ENCODE data around the gene SLC6A11. TPM values are rescaled to one million over a fixed set of nuclear protein-coding genes. Genes with fewer than 3 reads are reported as not detected.

The SLC6A11 gene
- total RNA-seq, 1 experiment from 2014 or later, result not detected

GRCh38 chr3:10980312-10980711 is 164.3 kb downstream of the SLC6A11 start:
- CTCF ChIA-PET, result no interaction called here
- Mint-ChIP-seq H3K4me1 (ENCODE audit: low read depth, unreplicated experiment) (no peaks in the 10 kb centered on the region), H3K4me3 (ENCODE audit: low read depth, unreplicated experiment) (no peak overlapping the region), H3K36me3 (ENCODE audit: insufficient read depth, unreplicated experiment) (no peaks in the 10 kb centered on the region), H3K9me3 (ENCODE audit: low read depth, unreplicated experiment) (no peaks in the 10 kb centered on the region), H3K27me3 (ENCODE audit: unreplicated experiment) (peaks cover 79% of the 10 kb centered on the region), H3K27ac (ENCODE audit: unreplicated experiment) (no peak overlapping the region)
- no TSS peak for BruUV-seq (replicated peaks)
- intact Hi-C loops (cut with micrococcal nuclease; ENCODE audit: unreplicated experiment), result no loop called here
- DNase-seq, result no peak
- no peak for TF ChIP-seq CTCF (IDR thresholded peaks at IDR 0.05; ENCODE audit: unreplicated experiment)

- Mint-ChIP-seq H3K4me1 (ENCODE audit: low read depth, unreplicated experiment) (no peaks in the 10 kb centered on the region), H3K36me3 (ENCODE audit: insufficient read depth, unreplicated experiment) (no peaks in the 10 kb centered on the region), H3K4me3 (ENCODE audit: low read depth, unreplicated experiment) (no peak overlapping the region), H3K27ac (ENCODE audit: unreplicated experiment) (no peak overlapping the region), H3K9me3 (ENCODE audit: low read depth, unreplicated experiment) (no peaks in the 10 kb centered on the region), H3K27me3 (ENCODE audit: unreplicated experiment) (peaks cover 79% of the 10 kb centered on the region)
- no peak for DNase-seq
- no peak for TF ChIP-seq CTCF (IDR thresholded peaks at IDR 0.05; ENCODE audit: unreplicated experiment)
- CTCF ChIA-PET, result interaction anchor here (0.7 kb wide), 1 partner anchor 189 kb away, joined by 4 read pairs; no protein-coding TSS in a partner anchor
- BruUV-seq (replicated peaks), result no TSS peak
- intact Hi-C loops (cut with micrococcal nuclease; ENCODE audit: unreplicated experiment), result no loop called here
Observed at GRCh38 chr3:10981031-10981430, 165.0 kb downstream of the SLC6A11 start.

GRCh38 chr3:10981961-10982360 is 165.9 kb downstream of the SLC6A11 start:
- BruUV-seq (replicated peaks), result no TSS peak
- CTCF ChIA-PET, result interaction anchor here (0.6 to 1.6 kb wide), 2 partner anchors 37 to 449 kb away, joined by 3 read pairs; no protein-coding TSS in a partner anchor

GRCh38 chr3:10982782-10983181 is 166.8 kb downstream of the SLC6A11 start:
- CTCF ChIA-PET, result interaction anchor here (1.0 to 1.6 kb wide), 2 partner anchors 37 to 224 kb away, joined by 3 to 4 read pairs; no protein-coding TSS in a partner anchor
- no TSS peak for BruUV-seq (replicated peaks)
- DNase-seq, result peak; percentile 23
- Mint-ChIP-seq H3K36me3 (ENCODE audit: insufficient read depth, unreplicated experiment) (no peaks in the 10 kb centered on the region), H3K27ac (ENCODE audit: unreplicated experiment) (no peak overlapping the region), H3K4me1 (ENCODE audit: low read depth, unreplicated experiment) (no peaks in the 10 kb centered on the region), H3K9me3 (ENCODE audit: low read depth, unreplicated experiment) (no peaks in the 10 kb centered on the region), H3K27me3 (ENCODE audit: unreplicated experiment) (peaks cover 79% of the 10 kb centered on the region), H3K4me3 (ENCODE audit: low read depth, unreplicated experiment) (no peak overlapping the region)
- no peak for TF ChIP-seq CTCF (IDR thresholded peaks at IDR 0.05; ENCODE audit: unreplicated experiment)
- intact Hi-C loops (cut with micrococcal nuclease; ENCODE audit: unreplicated experiment), result no loop called here

More at GRCh38 chr3:10981961-10982360, 165.9 kb downstream of the SLC6A11 start:
- Mint-ChIP-seq H3K9me3 (ENCODE audit: low read depth, unreplicated experiment) (no peaks in the 10 kb centered on the region), H3K27me3 (ENCODE audit: unreplicated experiment) (peaks cover 79% of the 10 kb centered on the region), H3K27ac (ENCODE audit: unreplicated experiment) (no peak overlapping the region), H3K4me3 (ENCODE audit: low read depth, unreplicated experiment) (no peak overlapping the region), H3K36me3 (ENCODE audit: insufficient read depth, unreplicated experiment) (no peaks in the 10 kb centered on the region), H3K4me1 (ENCODE audit: low read depth, unreplicated experiment) (no peaks in the 10 kb centered on the region)
- TF ChIP-seq CTCF (IDR thresholded peaks at IDR 0.05; ENCODE audit: unreplicated experiment), result no peak
- intact Hi-C loops (cut with micrococcal nuclease; ENCODE audit: unreplicated experiment), result no loop called here
- DNase-seq, result no peak

All from Calu3 (cell line).